RWPE2 (cell line): ENCODE results near the gene DCXR.

Source experiments
- ATAC-seq: fragments of 200-7000 bp; cut with Tn5 transposase; 3 replicates; pipeline ENCODE4 v1.9.1; 2021; ENCODE audit warnings: low read depth
- DNase-seq: peaks from one replicate; pipeline ENCODE4 v3.0.0-alpha.2; 2020; ENCODE audit warnings: low spot score
- H3K27ac ChIP-seq: fragments of 450-650 bp; 2 replicates; pipeline ENCODE4 v1.5.1; 2017; ENCODE audit warnings: mild to moderate bottlenecking; ENCODE audit not compliant: poor library complexity, severe bottlenecking
- H3K27me3 ChIP-seq: fragments of 250-450 bp; sonication (Bioruptor Pico); 2 replicates; pipeline ENCODE4 v1.5.1; 2021; ENCODE audit warnings: mild to moderate bottlenecking, moderate library complexity; ENCODE audit not compliant: insufficient read depth, poor library complexity, severe bottlenecking
- H3K36me3 ChIP-seq: fragments of 250-450 bp; sonication (Bioruptor Pico); 2 replicates; pipeline ENCODE4 v1.5.1; 2020; ENCODE audit warnings: low read depth, mild to moderate bottlenecking, moderate library complexity
- H3K4me1 ChIP-seq: fragments of 250-450 bp; sonication (Bioruptor Pico); 2 replicates; pipeline ENCODE4 v1.5.1; 2021; ENCODE audit warnings: mild to moderate bottlenecking, moderate library complexity; ENCODE audit not compliant: insufficient read depth, poor library complexity, severe bottlenecking
- H3K4me3 ChIP-seq: fragments of 250-450 bp; sonication (Bioruptor Pico); 2 replicates; pipeline ENCODE4 v1.5.1; 2021; ENCODE audit warnings: mild to moderate bottlenecking, moderate library complexity; ENCODE audit not compliant: severe bottlenecking
- H3K9me3 ChIP-seq: fragments of 250-450 bp; sonication (Bioruptor Pico); 2 replicates; pipeline ENCODE4 v1.5.1; 2021; ENCODE audit warnings: mild to moderate bottlenecking, moderate library complexity; ENCODE audit not compliant: severe bottlenecking
- CTCF ChIP-seq: fragments of 450-650 bp; IDR thresholded peaks from one replicate; pipeline ENCODE4 v1.5.1; 2017; ENCODE audit warnings: mild to moderate bottlenecking, moderate library complexity; ENCODE audit not compliant: poor library complexity, severe bottlenecking

Gene DCXR

GRCh38 chr17:82037092-82037888, at the start of gene DCXR:
DCXR (minus strand) TSS chr17:82037697; CDS start chr17:82037682, 15 bp downstream.
- TF ChIP-seq CTCF, result peak; percentile 96
- peak within 1 kb of the TSS; percentile 35 for H3K27ac ChIP-seq
- H3K36me3 ChIP-seq, result peaks cover 18% of the 10 kb centered on the region
- H3K4me3 ChIP-seq, result peak within 1 kb of the TSS; percentile 65
- DNase-seq, result peak; percentile 99
- no peaks in the 10 kb centered on the region for H3K27me3 ChIP-seq
- H3K4me1 ChIP-seq, result no peaks in the 10 kb centered on the region
- H3K9me3 ChIP-seq, result no peaks in the 10 kb centered on the region
- peak; percentile 92 for ATAC-seq

- no peak; the same call in 2 of the 3 replicates for ATAC-seq
- no peak for TF ChIP-seq CTCF
- peaks cover 99% of the 10 kb centered on the region for H3K36me3 ChIP-seq
Observed at GRCh38 chr17:82085931-82086764, 48.7 kb upstream of the DCXR start.

GRCh38 chr17:82085031-82085861, 47.7 kb upstream of the DCXR start:
- no peak for ATAC-seq
- no peaks in the 10 kb centered on the region for H3K4me1 ChIP-seq
- DNase-seq, result no peak
- H3K27me3 ChIP-seq, result no peaks in the 10 kb centered on the region
- H3K27ac ChIP-seq, result no peak overlapping the region
- no peak for TF ChIP-seq CTCF
- H3K9me3 ChIP-seq, result no peaks in the 10 kb centered on the region
- peaks cover 99% of the 10 kb centered on the region for H3K36me3 ChIP-seq
- H3K4me3 ChIP-seq, result no peak overlapping the region

More at GRCh38 chr17:82085931-82086764, 48.7 kb upstream of the DCXR start:
- no peak overlapping the region for H3K27ac ChIP-seq
- no peaks in the 10 kb centered on the region for H3K27me3 ChIP-seq
- H3K4me1 ChIP-seq, result no peaks in the 10 kb centered on the region
- no peaks in the 10 kb centered on the region for H3K9me3 ChIP-seq
- DNase-seq, result no peak
- no peak overlapping the region for H3K4me3 ChIP-seq

- Histone ChIP-seq H3K36me3 (peaks cover 99% of the 10 kb centered on the region), H3K27me3 (no peaks in the 10 kb centered on the region), H3K4me3 (no peak overlapping the region), H3K4me1 (no peaks in the 10 kb centered on the region), H3K9me3 (no peaks in the 10 kb centered on the region), H3K27ac (no peak overlapping the region)
- no peak for DNase-seq
- no peak for ATAC-seq
- no peak for TF ChIP-seq CTCF
Observed at GRCh38 chr17:82084373-82085030, 47.0 kb upstream of the DCXR start.
